Osteoblast (primary cell): ENCODE results near the gene ING2. TPM values are rescaled to one million over a fixed set of nuclear protein-coding genes. Genes with fewer than 3 reads are reported as not detected.

Source experiments
- DNase-seq: peaks from one replicate; pipeline ENCODE4 v3.0.0; 2011; ENCODE audit warnings: low spot score, mixed read lengths; ENCODE audit not compliant: insufficient read length; ENCODE audit errors: missing footprints
- H2AFZ ChIP-seq: 2 replicates; pipeline ENCODE4 v1.6.0; 2011; ENCODE audit warnings: mild to moderate bottlenecking, low read length
- H3K27ac ChIP-seq: 2 replicates; pipeline ENCODE4 v1.5.1; 2011; ENCODE audit warnings: mild to moderate bottlenecking, low read depth, low read length, moderate library complexity
- H3K27me3 ChIP-seq: 2 replicates; pipeline ENCODE4 v1.6.0; 2012; ENCODE audit warnings: mild to moderate bottlenecking, control low read depth, inconsistent platforms, low read length, moderate library complexity; ENCODE audit not compliant: insufficient read depth
- H3K36me3 ChIP-seq: 2 replicates; pipeline ENCODE4 v1.5.1; 2011; ENCODE audit warnings: mild to moderate bottlenecking, low read length, control low read depth, moderate library complexity; ENCODE audit not compliant: insufficient read depth
- H3K4me1 ChIP-seq: 2 replicates; pipeline ENCODE4 v1.5.1; 2011; ENCODE audit warnings: mild to moderate bottlenecking, low read length, control low read depth, moderate library complexity; ENCODE audit not compliant: insufficient read depth
- H3K4me2 ChIP-seq: 2 replicates; pipeline ENCODE4 v1.6.0; 2011; ENCODE audit warnings: mild to moderate bottlenecking, low read length; ENCODE audit not compliant: insufficient read depth
- H3K4me3 ChIP-seq: fragments of 200-600 bp; sonication (generic); 3 replicates; pipeline ENCODE4 v1.5.1; 2012; ENCODE audit warnings: mild to moderate bottlenecking, low read length, inconsistent platforms; ENCODE audit not compliant: insufficient read depth
- H3K79me2 ChIP-seq: 2 replicates; pipeline ENCODE4 v1.6.0; 2012; ENCODE audit warnings: mild to moderate bottlenecking, low read length, control low read depth, inconsistent platforms; ENCODE audit not compliant: insufficient read depth
- H3K9me3 ChIP-seq: 2 replicates; pipeline ENCODE4 v1.5.1; 2011; ENCODE audit warnings: low read depth, low read length, control low read depth
- H4K20me1 ChIP-seq: 2 replicates; pipeline ENCODE4 v1.6.0; 2012; ENCODE audit warnings: mild to moderate bottlenecking, low read length, control low read depth; ENCODE audit not compliant: insufficient read depth
- CTCF ChIP-seq: IDR thresholded peaks from 2 replicates; pipeline ENCODE4 v1.5.1; 2011; ENCODE audit warnings: mild to moderate bottlenecking, low read depth, low read length, moderate library complexity; ENCODE audit errors: extremely low read depth
- total RNA-seq: library from RNA; depleted of rRNA; stranded (reverse); fragments of >200 nt; gene quantifications from 2 replicates; pipeline ENCODE4 v1.2.3, GENCODE V29; 2012

The ING2 gene
- total RNA-seq, 1 donor, result 6.2 TPM

- Histone ChIP-seq H3K4me1 (no peaks in the 10 kb centered on the region), H3K9me3 (no peaks in the 10 kb centered on the region), H3K4me2 (no peak overlapping the region), H3K27ac (no peak overlapping the region), H3K4me3 (no peak overlapping the region), H3K79me2 (no peaks in the 10 kb centered on the region), H2AFZ (no peak overlapping the region), H3K36me3 (no peaks in the 10 kb centered on the region), H3K27me3 (no peaks in the 10 kb centered on the region), H4K20me1 (no peaks in the 10 kb centered on the region)
- no peak for TF ChIP-seq CTCF
- DNase-seq, result no peak
Observed at GRCh38 chr4:183517781-183518180, 12.9 kb downstream of the ING2 start.

- Histone ChIP-seq H3K27ac (no peak overlapping the region), H3K79me2 (no peaks in the 10 kb centered on the region), H3K27me3 (no peaks in the 10 kb centered on the region), H2AFZ (no peak overlapping the region), H3K4me3 (no peak overlapping the region), H4K20me1 (no peaks in the 10 kb centered on the region), H3K36me3 (no peaks in the 10 kb centered on the region), H3K4me2 (no peak overlapping the region), H3K4me1 (no peaks in the 10 kb centered on the region), H3K9me3 (no peaks in the 10 kb centered on the region)
- no peak for TF ChIP-seq CTCF
- no peak for DNase-seq
Observed at GRCh38 chr4:183522821-183523220, 18.0 kb downstream of the ING2 start.

- no peak for DNase-seq
- TF ChIP-seq CTCF, result no peak
- Histone ChIP-seq H4K20me1 (no peaks in the 10 kb centered on the region), H3K79me2 (no peaks in the 10 kb centered on the region), H3K4me1 (no peaks in the 10 kb centered on the region), H3K27me3 (peaks cover 2% of the 10 kb centered on the region), H3K4me2 (no peak overlapping the region), H3K27ac (no peak overlapping the region), H2AFZ (no peak overlapping the region), H3K9me3 (no peaks in the 10 kb centered on the region), H3K4me3 (no peak overlapping the region), H3K36me3 (no peaks in the 10 kb centered on the region)
Observed at GRCh38 chr4:183527326-183527725, 22.5 kb downstream of the ING2 start.

- H3K79me2 ChIP-seq, result no peaks in the 10 kb centered on the region
- no peaks in the 10 kb centered on the region for H4K20me1 ChIP-seq
- H3K4me1 ChIP-seq, result no peaks in the 10 kb centered on the region
- no peak overlapping the region for H3K27ac ChIP-seq
- H3K4me3 ChIP-seq, result no peak overlapping the region
- H3K9me3 ChIP-seq, result no peaks in the 10 kb centered on the region
- H3K4me2 ChIP-seq, result no peak overlapping the region
- TF ChIP-seq CTCF, result no peak
- peak; percentile 72 for DNase-seq
- H2AFZ ChIP-seq, result no peak overlapping the region
- H3K36me3 ChIP-seq, result no peaks in the 10 kb centered on the region
- peaks cover 2% of the 10 kb centered on the region for H3K27me3 ChIP-seq
Observed at GRCh38 chr4:183532821-183533220, 28.0 kb downstream of the ING2 start.
